Activated CD8-positive, alpha-beta memory T cell treated with anti-CD3 and anti-CD28 coated beads for 1 hour (primary cell): ENCODE results near the gene LTBP3.
A peak's percentile ranks its signal among the peaks of the same experiment; 100 is the strongest.

Experiments used
- DNase-seq, 2 donors: peaks; one replicate each; pipeline ENCODE4 v3.0.0-alpha.2; 2020; ENCODE audit warnings: low read depth in 1 of 2; ENCODE audit errors: extremely low read depth in 1 of 2

Gene LTBP3

DNA sequence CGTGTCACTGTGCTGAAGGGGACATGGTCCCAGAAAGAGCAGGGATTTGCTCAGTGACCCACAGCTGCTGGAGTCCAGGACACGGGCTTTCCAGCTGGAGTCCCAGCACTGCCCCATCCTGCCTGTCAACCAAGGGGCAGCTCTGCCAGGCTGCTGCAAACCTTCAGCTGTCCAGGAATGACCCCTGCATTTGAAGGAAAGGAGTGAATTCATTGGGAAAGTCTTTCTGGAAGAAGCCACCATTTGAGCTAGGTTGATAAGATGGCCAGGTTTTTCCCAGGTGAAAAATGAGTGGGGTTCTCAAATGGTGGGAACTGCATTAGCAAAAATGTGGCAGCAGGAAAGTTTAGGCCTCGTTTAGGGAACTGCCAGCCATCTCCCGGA is 28.1 kb upstream of the LTBP3 start:
- no peak for DNase-seq

DNA sequence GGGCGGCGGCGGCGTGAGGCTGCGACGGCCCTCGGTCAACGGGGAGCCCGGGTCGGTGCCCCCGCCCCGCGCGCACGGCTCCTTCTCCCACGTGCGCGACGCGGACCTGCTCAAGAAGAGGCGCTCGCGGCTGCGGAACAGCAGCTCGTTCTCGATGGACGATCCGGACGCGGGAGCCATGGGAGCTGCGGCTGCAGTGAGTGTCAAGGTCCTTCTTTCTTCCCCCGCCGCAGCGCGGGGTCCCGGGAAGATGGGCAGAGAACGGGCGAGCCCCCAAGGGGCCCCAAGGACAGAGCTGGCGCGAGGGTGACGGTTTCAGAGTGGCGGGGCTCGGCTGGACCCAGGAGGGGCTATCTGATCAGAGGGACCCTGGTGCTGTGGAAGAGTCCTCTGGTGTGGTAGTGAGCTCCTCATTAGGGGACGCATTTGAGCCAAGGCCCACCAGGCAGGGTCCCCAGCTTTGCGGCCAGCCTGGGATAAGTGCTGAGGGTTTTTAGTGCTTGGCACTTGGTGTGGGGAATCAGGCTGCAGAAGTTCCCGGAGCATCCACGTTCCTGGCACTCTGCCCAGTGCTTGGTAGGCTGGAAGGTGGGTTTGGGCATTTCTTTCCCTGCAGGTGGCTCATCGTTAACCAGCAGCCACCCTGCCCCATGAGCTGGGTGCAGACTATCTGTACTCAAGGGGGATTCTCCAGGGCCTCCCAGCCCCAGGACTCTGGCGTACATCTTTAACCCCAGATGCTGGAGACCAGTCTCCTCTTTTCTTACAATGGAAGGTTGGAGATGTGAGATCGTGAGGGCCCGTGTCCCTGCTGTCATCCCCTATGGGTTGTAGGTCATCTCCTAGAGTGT is 27.5 kb upstream of the LTBP3 start:
- no peak for DNase-seq

DNA sequence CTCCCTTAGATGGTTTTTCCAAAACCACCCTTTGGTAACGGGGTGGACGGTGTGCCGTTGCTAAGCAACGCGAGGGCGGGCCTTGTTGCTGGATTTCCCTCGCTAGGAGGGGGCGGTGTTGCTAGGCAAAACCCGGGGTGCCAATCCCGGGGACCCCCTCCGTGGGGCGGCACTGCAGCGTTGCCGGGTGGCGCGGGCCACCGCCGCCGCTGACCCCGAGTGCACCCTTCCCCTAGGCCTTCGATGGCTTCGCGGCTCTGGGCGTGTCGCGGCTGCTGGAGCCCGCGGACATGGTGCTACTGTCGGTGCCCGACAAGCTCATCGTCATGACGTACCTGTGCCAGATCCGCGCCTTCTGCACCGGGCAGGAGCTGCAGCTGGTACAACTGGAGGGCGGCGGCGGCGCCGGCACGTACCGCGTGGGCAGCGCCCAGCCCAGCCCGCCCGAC is 26.6 kb upstream of the LTBP3 start:
- DNase-seq = no peak

DNA sequence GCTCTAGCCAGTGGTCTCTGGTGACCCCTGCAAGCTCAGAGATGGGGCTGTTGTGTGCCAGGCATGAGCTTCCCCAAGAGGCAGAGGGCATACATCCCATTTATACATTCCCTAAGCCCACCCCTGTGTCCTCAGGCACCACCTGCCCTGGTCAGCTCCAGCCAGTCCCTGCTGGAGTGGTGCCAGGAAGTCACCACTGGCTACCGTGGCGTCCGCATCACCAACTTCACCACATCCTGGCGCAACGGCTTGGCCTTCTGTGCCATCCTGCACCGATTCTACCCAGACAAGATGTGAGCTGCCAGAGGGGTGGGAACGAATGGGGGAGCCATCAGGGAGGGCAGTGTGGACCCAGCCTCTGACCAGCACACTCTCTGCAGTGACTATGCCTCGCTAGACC is 25.9 kb upstream of the LTBP3 start:
- no peak for DNase-seq

DNA sequence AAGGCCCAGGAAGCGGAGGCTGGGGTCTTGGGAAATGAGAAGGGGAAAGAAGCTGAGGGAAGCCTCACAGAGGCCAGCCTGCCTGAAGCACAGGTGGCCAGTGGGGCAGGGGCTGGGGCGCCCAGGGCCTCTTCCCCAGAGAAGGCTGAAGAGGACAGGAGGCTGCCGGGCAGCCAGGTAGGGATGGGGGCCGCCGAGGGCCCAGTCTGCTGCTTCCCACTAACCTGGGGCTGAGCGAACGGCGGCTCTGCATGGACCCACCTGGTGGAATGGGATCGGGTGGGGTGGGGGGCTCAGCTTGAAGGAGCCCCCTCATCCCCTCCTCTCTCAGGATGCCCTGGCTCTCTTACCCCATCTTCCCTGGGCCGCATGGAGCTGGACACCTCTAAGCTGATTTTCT is 25.4 kb upstream of the LTBP3 start:
- no peak for DNase-seq

DNA sequence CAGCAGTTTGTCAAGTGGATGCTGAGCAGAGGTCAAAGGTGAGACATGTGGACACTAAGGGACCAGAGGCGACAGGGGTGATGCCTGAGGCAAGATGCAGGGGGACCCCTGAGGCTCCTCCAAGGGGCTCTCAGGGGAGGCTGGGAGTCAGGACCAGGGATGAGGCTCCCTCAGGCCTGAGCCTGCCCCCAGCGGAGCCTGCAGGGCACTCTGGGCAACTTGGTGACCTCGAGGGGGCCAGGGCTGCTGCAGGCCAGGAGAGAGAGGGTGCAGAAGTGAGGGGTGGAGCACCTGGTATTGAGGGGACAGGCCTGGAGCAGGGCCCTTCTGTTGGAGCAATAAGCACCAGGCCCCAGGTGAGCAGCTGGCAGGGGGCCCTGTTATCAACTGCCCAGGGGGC is 23.8 kb upstream of the LTBP3 start:
- no peak for DNase-seq

DNA sequence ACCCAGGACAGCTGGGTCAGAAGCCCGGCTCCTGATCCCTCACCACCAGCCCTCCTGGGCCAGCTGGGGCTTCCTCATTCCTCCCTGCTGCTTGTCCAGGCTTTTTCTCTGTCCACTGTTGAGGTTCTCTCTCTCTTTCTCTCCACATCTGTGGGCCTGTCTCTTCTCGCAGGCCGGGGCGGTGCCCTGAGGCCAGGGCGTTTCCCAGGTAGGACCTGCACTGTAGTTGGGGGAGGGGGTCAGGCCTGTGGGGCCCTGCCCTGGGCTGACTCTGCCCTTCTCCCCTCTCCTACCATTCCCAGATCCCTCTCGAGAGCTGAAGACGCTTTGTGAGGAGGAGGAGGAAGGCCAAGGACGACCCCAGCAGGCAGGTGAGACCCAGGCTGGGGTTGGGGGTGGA is 22.6 kb upstream of the LTBP3 start:
- DNase-seq = no peak

DNA sequence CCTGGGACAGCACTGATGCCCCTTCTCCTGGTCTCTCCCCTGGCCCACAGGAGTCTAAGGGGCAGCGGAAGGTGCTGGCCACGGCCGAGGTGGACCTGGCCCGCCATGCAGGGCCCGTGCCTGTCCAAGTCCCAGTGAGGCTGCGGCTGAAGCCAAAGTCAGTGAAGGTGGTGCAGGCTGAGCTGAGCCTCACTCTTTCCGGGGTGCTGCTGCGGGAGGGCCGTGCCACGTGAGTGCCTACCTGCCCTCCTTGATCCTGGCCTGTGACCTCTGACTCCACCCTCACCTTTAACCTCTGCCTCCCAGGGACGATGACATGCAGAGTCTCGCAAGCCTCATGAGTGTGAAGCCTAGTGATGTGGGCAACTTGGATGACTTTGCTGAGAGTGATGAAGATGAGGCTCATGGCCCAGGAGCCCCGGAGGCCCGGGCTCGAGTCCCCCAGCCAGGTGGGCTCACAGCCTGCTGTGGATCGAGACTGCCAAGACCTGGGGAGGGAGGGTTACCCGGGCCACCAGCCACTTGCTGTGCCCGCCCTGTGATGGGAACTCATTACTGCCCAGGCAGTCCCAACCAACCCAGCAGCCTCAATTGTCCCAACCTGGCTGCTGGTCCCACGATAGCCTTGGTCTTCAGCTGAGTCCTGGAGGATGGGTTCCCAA is 22.0 kb upstream of the LTBP3 start:
- no peak for DNase-seq

DNA sequence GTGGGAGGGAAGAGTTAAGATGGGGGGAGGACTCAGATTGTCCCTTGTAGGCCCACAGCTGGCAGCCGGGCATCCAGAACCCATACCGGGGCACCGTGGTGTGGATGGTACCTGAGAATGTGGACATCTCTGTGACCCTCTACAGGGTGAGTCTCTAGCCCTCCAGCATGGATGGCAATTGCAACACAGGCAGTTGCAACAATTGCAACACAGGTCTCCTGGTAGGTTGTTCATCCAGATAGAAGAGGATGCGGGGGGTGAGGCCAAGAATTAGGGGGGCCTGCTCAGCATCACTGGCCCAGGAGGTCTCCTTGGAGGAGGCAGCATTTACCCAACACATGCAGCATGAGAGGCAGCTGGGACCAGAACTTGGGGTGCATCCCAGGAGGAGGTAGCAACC is 21.1 kb upstream of the LTBP3 start:
- no peak for DNase-seq

DNA sequence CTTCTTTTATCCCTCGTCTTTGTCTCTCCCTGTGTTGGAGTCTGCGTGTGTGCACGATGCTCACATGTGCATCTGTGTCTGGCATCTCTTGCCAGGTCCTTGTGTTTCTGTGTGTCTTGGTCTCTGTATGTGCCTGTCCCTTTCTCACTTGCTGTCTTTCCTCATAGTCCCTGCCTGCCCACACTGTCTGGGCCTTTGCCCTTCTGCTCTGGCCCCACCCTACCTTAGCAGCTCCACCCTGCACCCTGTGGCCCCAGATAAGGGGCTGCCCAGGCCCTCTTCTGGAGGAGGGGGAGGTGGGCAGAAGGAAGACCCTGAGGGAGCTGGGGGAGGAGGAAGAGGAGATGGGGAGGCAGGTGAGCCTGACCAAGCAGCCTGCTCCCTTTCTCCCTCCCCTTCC is 20.5 kb upstream of the LTBP3 start:
- no peak for DNase-seq

DNA sequence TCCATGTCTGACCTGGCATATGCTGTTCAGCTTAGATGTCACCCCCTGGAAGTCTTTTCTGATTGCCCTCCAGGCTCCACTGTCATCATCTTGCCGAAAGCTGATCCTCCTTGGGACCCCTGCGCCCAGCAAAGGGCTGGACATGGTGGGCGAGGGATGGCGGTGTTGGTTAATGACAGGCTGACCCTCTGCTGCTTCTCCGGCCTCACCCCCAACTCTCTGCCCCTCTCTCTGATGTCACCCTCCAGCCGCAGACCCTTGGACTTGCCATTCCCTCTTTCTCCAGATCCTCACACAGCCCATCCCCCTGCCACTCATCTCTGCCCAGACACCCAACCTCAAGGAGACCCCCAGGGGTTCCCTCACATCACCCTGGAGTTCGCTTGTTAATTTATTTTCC is 20.0 kb upstream of the LTBP3 start:
- no peak for DNase-seq

DNA sequence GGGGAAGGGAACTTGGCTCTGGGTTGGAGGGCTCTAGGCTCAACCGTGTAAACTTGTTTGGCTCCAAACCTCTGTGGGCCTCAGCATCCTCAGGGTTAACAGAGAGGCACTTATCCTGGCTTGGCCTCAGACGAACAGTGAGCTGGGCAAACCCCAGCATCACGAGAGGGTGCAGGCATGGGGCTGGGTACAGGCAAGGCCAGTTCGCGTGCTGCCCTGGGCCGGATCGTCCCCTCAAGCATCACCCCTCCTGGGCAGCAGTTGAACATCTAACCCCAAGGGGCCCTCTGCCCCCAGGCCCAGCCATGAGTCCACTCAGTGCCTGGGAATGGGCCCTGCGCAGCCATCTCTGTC is 19.6 kb upstream of the LTBP3 start:
- no peak for DNase-seq

DNA sequence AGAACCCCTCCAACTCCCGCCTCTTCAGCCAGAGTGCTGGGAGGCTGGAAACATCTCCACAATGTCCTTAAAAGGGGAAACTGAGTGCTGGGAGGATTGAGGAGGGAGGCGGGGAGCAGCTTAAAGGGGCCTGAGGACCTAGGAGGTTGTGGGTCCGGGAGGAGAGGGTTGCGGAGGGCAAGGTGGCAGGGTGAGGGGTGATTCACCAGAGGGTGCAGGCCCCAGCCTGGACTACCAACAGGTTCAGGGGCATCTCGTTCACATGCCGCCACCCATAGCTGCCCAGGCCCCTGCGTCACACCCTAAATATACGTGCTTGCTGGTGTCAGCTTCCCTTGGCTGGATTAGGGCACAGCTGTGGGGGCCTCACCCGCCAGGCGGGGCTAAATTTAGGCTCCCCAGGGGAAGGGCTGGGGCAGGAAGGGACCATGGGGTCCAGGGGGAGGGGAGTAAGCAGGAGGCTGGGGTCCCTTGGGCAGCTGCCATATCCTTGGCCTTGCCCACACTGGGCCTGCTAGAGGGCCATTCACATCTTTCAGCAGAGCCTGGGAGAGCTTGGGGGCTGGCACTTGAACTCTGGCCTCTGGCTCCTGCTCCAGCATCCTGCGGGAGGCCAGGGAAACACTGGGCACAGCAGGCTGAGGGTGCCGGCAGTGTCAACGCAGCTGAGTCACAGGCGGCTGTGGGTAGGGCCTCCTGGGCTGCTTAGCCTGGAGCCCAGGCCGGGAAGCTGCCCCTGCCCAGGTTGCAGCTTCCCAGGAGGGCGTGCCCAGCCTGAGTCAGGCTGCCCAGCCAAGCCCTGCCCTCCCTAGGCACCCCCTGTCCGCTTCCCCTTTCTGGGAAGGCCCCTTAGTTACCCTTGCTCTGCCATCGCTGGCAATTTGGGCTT is 19.0 kb upstream of the LTBP3 start:
- DNase-seq = no peak

DNA sequence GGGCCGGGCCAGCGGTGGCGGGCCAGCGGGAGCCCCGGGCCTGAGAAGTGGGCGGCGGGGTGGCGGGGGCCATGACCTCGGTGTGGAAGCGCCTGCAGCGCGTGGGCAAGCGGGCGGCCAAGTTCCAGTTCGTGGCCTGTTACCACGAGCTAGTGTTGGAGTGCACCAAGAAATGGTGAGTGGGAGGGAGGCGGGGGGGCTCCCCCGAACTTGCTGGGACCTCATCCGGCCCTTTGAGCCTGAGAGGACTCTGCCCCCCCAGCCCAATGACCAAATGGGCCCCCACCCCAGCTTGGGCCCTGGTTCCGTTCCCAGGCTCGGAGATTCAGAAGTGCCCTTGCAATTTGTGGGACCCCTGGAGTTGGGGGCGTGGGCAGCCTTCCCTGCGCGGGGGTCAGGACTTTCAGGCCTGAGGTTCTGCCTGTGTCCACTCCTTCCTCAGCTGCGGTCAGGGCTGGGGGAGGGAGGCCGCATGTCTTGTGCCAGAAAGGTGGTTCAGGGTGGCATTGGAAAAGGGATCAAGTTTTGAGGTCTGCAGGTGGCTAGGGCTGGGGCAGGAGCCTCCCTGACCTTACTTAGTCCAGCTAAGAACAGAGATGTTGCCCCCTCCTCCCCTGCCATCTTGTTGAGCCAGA is 18.2 kb upstream of the LTBP3 start:
- DNase-seq = no peak

DNA sequence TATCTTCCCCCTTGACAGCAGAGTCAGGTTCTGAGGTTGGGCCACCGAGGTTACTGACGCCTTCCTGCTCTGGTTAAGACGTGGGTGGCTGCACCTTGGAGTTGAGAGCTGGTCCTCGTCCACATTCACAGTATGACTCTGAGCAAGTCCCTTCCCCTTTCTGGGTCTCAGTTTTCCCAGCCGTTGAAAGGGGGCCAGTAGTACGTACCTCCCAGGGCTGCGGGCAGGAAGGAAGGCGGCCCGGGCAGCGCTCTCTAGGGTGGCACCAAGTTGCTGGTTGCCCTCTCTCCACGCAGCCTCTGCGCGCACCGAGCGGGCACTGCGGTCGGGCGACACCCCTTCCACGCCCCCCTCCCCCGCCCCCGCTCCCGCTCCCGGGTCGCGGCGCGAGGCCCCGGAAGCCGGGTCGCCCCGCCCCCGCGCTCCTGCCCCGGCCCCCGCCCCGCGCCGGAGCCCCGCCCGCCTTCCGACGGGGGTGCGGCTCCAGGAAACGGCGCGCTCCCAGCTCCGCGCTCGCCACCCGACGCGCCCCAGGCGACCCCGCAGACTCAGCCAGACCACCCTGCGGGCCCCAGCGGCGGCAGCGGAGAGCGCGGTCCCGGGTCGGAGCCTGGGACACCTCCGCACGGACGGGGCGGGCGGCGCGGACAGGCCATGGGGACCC is 17.5 kb upstream of the LTBP3 start, which contains the start of gene EHBP1L1:
EHBP1L1 (plus strand) TSS at position 486 of the 664 bp plus-strand sequence. CDS start 250 bp downstream, outside the sequence.
- DNase-seq = peak in 1 of 2 donors; percentile 71

DNA sequence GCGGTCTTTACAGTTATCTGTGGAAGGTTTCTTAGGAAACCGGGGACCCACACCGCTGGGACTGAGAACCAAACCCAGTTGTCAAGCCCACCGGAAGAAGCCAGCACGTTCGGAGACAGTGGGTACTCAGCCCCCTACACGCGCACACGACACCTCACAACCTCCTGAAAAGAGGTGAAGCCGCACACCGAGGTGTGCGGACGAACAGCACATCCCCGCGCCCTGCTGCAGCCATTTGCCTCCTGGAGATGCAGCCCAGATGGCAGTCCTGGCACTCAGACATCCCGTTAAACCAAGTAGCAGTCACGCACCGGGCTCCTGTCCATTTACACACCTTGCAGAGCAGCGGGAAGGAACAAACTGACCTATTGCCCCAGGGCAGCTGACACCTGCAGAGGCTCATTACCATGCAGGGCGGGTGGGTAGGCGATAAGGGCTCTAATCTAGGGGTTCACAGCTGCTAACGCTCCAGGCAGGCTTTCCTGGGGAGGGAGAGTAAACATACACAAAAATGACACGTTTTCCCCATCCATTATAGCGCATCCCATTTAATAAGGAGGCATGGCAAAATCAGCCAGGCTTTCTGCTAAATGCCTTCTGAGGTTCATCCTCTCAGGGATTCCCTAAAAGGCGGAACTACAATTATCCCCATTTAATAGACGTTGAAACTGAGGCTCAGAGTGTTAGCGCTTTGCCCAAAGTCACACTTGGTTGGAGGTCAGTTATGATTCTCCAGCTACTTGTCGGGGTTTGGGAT is 16.8 kb upstream of the LTBP3 start:
- DNase-seq = no peak

DNA sequence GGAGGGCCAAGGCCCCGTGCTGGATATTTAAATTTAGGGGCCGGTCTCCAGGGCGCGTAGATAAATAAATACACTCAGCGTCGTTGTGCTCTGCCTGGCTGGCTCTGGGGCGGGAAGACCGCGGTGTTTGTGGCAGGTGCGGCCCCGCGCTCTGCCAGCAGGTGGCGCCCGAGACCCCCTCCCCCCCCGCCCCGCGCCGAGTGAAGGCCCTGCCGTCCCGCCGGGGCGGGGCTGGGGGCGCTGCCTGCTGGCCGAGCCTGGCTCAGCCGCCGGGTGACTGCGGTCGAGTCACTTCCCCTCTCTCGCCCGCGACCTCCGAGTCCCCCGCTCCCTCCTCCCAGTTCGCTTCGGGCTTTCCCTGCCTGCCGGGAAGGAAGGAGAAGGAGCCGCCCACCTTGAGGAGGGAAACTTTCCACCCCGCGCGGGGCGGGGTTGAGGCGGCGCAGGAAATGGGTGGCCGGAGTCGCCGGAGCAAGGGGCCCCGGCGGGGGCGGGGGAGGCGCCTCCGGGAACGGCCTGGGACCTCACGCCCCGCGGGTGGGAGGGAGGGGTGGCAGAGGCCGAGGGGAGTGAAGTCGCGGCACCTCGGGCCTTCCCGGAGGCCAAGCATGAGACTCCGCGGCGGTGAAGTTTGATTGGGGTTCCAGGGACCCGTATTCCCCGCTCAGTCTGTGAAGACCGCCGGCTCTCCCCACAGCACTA is 16.1 kb upstream of the LTBP3 start:
- DNase-seq = peak; percentile 53 to 74

DNA sequence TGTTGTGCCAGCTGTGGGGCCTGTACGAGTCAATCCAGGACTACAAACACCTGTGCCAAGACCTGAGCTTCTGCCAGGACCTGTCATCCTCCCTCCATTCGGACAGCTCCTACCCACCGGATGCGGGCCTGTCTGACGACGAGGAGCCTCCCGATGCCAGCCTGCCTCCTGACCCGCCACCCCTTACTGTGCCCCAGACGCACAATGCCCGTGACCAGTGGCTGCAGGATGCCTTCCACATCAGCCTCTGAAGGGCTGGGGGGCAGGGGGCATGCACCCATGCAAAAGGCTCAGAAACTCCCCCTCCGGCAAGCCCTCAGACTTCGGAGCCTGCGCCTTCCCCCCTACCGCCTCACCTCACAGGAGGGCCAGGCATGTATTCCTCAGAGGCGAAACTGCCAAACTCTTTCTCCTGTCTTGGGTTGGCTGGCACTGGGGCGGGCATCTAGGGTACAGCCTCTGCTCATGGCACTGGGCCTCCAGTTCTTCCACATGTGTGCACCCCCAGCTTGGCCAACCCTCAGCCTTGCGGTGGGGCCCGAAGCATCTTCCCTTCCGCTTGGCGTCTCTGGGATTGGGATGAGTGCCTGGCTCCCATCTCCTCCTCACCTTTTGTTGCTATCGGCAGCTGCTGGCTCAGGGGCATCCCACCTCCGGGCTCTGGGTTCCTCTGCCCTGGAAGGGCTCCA is 15.4 kb upstream of the LTBP3 start:
- no peak for DNase-seq
